HG03060 (cell line): ENCODE data around the gene SIRPB1.
"Not testable (repeated sequence)": the region's sequence is repeated elsewhere in the genome, so short reads cannot be mapped to it uniquely, and the experiment has no call there.

Experiments used
- ATAC-seq: cut with Tn5 transposase; IDR thresholded peaks from one replicate; pipeline ENCODE4 v1.9.1; 2021; ENCODE audit warnings: low read depth, moderate number of reproducible peaks; ENCODE audit not compliant: unreplicated experiment

Gene SIRPB1

GRCh38 chr20:1637755-1638154 is 17.9 kb upstream of the SIRPB1 start:
- ATAC-seq, result no peak

GRCh38 chr20:1637226-1637625 is 17.4 kb upstream of the SIRPB1 start:
- no peak for ATAC-seq

GRCh38 chr20:1636621-1637020 is 16.8 kb upstream of the SIRPB1 start:
- ATAC-seq, result no peak

- ATAC-seq, result no peak
Measured at GRCh38 chr20:1635291-1635979, 15.6 kb upstream of the SIRPB1 start.

GRCh38 chr20:1633535-1633934 is 13.7 kb upstream of the SIRPB1 start:
- ATAC-seq, result no peak

GRCh38 chr20:1632178-1632577 is 12.4 kb upstream of the SIRPB1 start:
- no peak for ATAC-seq

GRCh38 chr20:1631309-1632151 is 11.7 kb upstream of the SIRPB1 start:
- no peak for ATAC-seq

GRCh38 chr20:1630186-1630585 is 10.4 kb upstream of the SIRPB1 start:
- ATAC-seq, result no peak

- no peak for ATAC-seq
Measured at GRCh38 chr20:1629321-1629720, 9.5 kb upstream of the SIRPB1 start.

- no peak for ATAC-seq
Measured at GRCh38 chr20:1628621-1629020, 8.8 kb upstream of the SIRPB1 start.

GRCh38 chr20:1627200-1627550 is 7.4 kb upstream of the SIRPB1 start:
- ATAC-seq, result no peak

GRCh38 chr20:1626528-1627199 is 6.9 kb upstream of the SIRPB1 start:
- no peak for ATAC-seq

GRCh38 chr20:1625083-1625690 is 5.4 kb upstream of the SIRPB1 start:
- no peak for ATAC-seq

GRCh38 chr20:1623501-1624205 is 3.8 kb upstream of the SIRPB1 start:
- ATAC-seq, result no peak

GRCh38 chr20:1622450-1622849 is 2.6 kb upstream of the SIRPB1 start:
- no peak for ATAC-seq

- no peak for ATAC-seq
Measured at GRCh38 chr20:1621316-1621715, 1.5 kb upstream of the SIRPB1 start.

- ATAC-seq, result no peak
Measured at GRCh38 chr20:1618954-1619540, 762 bp downstream of the SIRPB1 start.

GRCh38 chr20:1618479-1618878 is 1.3 kb downstream of the SIRPB1 start:
- no peak for ATAC-seq

GRCh38 chr20:1616858-1617434 is 2.9 kb downstream of the SIRPB1 start:
- ATAC-seq, result no peak

- ATAC-seq, result not testable (repeated sequence)
Measured at GRCh38 chr20:1610404-1610803, 9.4 kb downstream of the SIRPB1 start.
